ENCODE results near the gene PNO1. TPM values are rescaled to one million over a fixed set of nuclear protein-coding genes. Genes with fewer than 3 reads are reported as not detected.

PNO1 gene
- total RNA-seq, 4 donors from 2014 or later = 19.8 to 26.4 (median 23.6) TPM

- no peak for TF ChIP-seq POLR2A (IDR thresholded peaks at IDR 0.05)
- no peak for TF ChIP-seq CTCF (IDR thresholded peaks at IDR 0.05 in 4 of 5, conservative IDR thresholded peaks at IDR 0.05 in 1 of 5)
- in situ Hi-C loops (cut with MboI; ENCODE audit: low sequenced_read_pairs in 4 of 4) = loop anchor here (5.0 to 10.0 kb wide), 5 partner anchors 160 to 320 kb away; no protein-coding TSS in a partner anchor
These were observed 33.4 kb upstream of the PNO1 start for GRCh38 chr2:68124321-68124720.

GRCh38 chr2:68125821-68126220 is 31.9 kb upstream of the PNO1 start:
- no peaks in the 10 kb centered on the region for H3K9me3 ChIP-seq
- H3K27me3 ChIP-seq = no peaks in the 10 kb centered on the region
- DNase-seq (no peak), ATAC-seq (no peak)
- TF ChIP-seq POLR2A (IDR thresholded peaks at IDR 0.05) (no peak), CTCF (IDR thresholded peaks at IDR 0.05 in 4 of 5, conservative IDR thresholded peaks at IDR 0.05 in 1 of 5) (no peak)
- no peak overlapping the region for H3K4me3 ChIP-seq
- H3K36me3 ChIP-seq = no peaks in the 10 kb centered on the region
- peaks cover 0 to 4% of the 10 kb centered on the region in 2 donors for H3K4me1 ChIP-seq
- H3K27ac ChIP-seq = no peak overlapping the region
- intact Hi-C loops (cut with DNase I; ENCODE audit: low total_unique reads) (no loop called here), in situ Hi-C loops (cut with MboI; ENCODE audit: low sequenced_read_pairs in 4 of 4) (loop anchor here in 3 of 4 donors (10.0 kb wide), 3 partner anchors 159 to 319 kb away; no protein-coding TSS in a partner anchor)

More at GRCh38 chr2:68124321-68124720, 33.4 kb upstream of the PNO1 start:
- Histone ChIP-seq H3K4me3 (no peak overlapping the region), H3K9me3 (no peaks in the 10 kb centered on the region), H3K36me3 (no peaks in the 10 kb centered on the region), H3K27ac (no peak overlapping the region), H3K27me3 (no peaks in the 10 kb centered on the region), H3K4me1 (peaks cover 0 to 4% of the 10 kb centered on the region in 2 donors)
- DNase-seq (no peak), ATAC-seq (no peak)
- intact Hi-C loops (cut with DNase I; ENCODE audit: low total_unique reads) = loop anchor here (5.0 kb wide), 1 partner anchor 233 kb away; no protein-coding TSS in a partner anchor

GRCh38 chr2:68126561-68126960 is 31.1 kb upstream of the PNO1 start:
- DNase-seq (no peak), ATAC-seq (no peak)
- Histone ChIP-seq H3K36me3 (no peaks in the 10 kb centered on the region), H3K27me3 (no peaks in the 10 kb centered on the region), H3K4me1 (peaks cover 0 to 4% of the 10 kb centered on the region in 2 donors), H3K9me3 (no peaks in the 10 kb centered on the region), H3K4me3 (no peak overlapping the region), H3K27ac (no peak overlapping the region)
- intact Hi-C loops (cut with DNase I; ENCODE audit: low total_unique reads) (no loop called here), in situ Hi-C loops (cut with MboI; ENCODE audit: low sequenced_read_pairs in 4 of 4) (loop anchor here in 3 of 4 donors (10.0 kb wide), 3 partner anchors 158 to 318 kb away; no protein-coding TSS in a partner anchor)
- TF ChIP-seq POLR2A (IDR thresholded peaks at IDR 0.05) = no peak
- TF ChIP-seq CTCF (IDR thresholded peaks at IDR 0.05 in 4 of 5, conservative IDR thresholded peaks at IDR 0.05 in 1 of 5) = no peak

- TF ChIP-seq CTCF (IDR thresholded peaks at IDR 0.05 in 4 of 5, conservative IDR thresholded peaks at IDR 0.05 in 1 of 5) (no peak), POLR2A (IDR thresholded peaks at IDR 0.05) (no peak)
- no peak overlapping the region for H3K4me3 ChIP-seq
- intact Hi-C loops (cut with DNase I; ENCODE audit: low total_unique reads) = no loop called here
- ATAC-seq (no peak), DNase-seq (no peak)
- no peaks in the 10 kb centered on the region for H3K27me3 ChIP-seq
- H3K36me3 ChIP-seq = no peaks in the 10 kb centered on the region
- no peak overlapping the region for H3K27ac ChIP-seq
- no peaks in the 10 kb centered on the region for H3K9me3 ChIP-seq
- peaks cover 0 to 2% of the 10 kb centered on the region in 2 donors for H3K4me1 ChIP-seq
- in situ Hi-C loops (cut with MboI; ENCODE audit: low sequenced_read_pairs in 4 of 4) = loop anchor here in 3 of 4 donors (10.0 kb wide), 3 partner anchors 157 to 317 kb away; no protein-coding TSS in a partner anchor
These were observed 30.1 kb upstream of the PNO1 start for GRCh38 chr2:68127358-68128242.
